Measurements from ENCODE around the gene ADAMTS6.

GRCh38 chr5:65305913-65306312 lies 175.8 kb downstream of the ADAMTS6 start:
- TF ChIP-seq ZFX (IDR thresholded peaks at IDR 0.05; ENCODE audit: borderline replicate concordance), result no peak
- TF ChIP-seq CTCF (IDR thresholded peaks at IDR 0.05), result no peak

All from 22Rv1 (cell line).